Hepatic stellate cell (primary cell): Measurements from ENCODE around the gene PHOX2A.

ENCODE experiments used
- DNase-seq: peaks from one replicate; pipeline ENCODE4 v3.0.0; 2011; ENCODE audit warnings: low spot score

The PHOX2A gene

DNA sequence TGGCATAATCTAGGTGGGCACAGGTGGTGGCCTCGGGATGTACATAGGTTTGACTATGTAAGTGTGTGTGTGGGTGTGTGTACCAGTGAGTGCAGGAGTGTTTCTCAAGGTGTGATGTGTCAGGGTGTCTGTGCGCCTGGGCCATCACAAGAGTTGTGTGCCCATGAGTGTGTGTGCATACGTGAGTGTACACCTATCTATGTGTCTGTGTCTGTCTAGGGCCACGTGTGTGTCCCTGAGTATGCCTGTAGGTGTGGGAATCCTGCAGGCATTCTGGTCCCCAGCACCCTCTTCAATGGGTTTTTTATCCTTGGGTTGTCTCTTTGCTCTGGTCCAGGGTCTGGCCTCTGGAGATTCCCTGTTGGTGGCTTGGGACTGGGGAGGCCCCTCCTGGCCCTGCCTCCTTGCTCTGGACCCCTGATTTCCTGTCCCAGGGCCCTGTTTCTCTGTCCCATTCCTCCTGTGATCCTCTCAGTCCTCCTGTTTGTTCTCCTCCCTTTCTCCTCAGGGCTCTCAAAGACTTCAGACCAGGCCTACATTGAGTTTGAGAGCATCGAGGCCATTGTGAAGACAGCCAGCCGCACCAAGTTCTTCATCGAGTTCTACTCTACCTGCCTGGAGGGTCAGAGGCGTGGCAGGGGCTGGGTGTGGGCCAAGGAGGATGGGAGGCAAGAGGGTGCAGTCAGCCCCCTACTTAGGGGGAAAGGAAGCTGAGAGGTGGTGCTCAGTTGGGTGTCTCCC lies 10.0 kb downstream of the PHOX2A start:
- no peak for DNase-seq

DNA sequence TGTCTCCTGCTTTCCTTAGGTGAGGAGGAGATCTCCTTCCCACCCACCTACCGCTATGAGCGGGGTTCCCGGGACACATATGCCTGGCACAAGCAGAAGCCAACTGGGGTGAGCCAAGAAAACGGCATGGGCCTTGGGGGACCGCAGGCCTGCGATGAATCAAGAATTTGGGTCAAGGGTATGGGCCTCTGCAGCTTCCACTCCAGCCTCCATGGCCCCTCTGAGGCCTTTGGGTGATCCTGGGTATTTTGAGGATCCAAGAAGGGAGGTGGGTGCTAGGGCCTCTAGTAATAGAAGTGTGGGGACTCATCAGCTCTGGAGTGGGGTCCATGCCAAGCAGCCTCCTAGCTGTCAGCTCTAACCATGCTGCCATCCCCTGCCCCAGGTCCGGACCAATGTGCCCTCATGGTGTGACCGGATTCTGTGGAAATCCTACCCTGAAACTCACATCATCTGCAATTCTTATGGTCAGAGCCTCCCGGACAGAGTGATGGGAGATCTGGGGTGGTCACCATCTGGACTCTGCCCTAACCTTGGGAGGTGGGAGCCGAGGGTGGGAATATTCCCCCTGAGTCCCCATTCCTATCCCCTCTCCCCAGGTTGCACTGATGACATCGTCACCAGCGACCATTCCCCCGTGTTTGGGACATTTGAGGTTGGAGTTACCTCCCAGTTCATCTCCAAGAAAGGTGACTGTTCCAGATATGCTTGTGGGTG lies 10.8 kb downstream of the PHOX2A start:
- DNase-seq, result no peak

DNA sequence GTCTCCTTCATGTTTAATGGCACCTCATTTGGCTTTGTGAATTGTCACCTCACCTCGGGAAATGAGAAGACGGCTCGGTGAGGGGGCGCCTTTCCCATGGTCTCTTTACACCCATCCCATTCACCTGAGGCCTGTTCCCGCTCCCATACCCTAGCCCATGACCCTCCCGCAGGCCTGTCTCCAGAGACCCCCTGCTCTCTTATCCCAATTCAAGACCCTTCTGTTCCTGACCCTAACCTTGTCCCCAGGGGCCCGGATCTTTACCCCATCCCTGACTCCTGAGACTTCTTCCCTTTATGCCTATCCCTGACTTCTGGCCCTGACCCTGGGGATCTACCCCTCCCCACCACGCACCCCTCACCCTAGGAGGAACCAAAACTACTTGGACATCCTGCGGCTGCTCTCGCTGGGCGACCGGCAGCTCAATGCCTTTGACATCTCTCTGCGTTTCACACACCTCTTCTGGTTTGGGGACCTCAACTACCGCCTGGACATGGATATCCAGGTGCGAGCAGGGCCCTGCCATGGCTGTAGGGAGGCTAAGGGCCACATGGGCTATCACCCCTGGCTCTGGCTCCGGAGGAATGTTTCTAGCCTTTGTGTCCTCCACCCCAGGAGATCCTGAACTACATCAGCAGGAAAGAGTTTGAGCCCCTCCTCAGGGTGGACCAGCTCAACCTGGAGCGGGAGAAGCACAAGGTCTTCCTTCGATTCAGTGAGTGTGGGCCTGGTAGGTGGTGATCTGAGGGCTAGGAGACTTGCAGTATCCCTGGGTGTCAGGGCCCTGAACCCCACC lies 11.5 kb downstream of the PHOX2A start:
- no peak for DNase-seq

DNA sequence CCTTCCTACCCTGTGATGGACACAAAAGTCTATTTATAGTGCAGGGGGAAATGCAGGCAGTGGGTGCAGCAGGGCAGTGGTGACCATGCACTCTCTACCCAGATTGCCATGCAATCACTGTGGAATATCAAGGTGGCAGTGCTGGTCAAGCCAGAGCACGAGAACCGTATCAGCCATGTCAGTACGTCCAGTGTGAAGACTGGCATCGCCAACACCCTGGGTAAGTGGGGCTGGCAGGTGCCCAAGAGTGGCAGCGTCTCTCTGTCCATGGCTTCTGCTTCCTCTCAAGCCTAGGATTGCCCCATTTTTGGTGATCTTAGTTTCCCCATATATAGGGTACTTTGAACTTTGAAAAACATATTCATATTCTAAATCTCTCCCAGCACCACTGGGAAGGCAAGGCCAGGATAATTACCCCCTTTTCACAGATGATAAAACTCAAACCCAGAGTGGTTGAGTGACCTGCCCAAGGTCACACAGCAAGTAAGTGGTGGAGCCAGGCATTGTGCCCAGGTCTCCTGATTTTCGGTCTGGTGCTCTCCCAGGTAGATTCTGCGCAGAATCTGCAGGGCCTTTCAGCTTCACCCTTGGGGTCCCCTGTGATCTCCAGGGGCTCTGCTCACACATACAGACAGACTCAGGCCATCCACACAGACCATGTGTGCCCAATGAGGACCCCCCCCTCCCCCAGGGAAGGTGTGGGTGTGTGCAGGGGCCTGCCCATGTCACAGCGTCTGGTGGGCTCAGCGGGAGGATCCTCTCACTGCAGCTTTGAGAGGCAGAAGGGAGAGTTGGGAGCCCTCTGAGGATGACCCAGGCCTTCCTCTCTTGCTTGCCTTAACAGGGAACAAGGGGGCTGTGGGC lies 12.3 kb downstream of the PHOX2A start:
- DNase-seq, result no peak

DNA sequence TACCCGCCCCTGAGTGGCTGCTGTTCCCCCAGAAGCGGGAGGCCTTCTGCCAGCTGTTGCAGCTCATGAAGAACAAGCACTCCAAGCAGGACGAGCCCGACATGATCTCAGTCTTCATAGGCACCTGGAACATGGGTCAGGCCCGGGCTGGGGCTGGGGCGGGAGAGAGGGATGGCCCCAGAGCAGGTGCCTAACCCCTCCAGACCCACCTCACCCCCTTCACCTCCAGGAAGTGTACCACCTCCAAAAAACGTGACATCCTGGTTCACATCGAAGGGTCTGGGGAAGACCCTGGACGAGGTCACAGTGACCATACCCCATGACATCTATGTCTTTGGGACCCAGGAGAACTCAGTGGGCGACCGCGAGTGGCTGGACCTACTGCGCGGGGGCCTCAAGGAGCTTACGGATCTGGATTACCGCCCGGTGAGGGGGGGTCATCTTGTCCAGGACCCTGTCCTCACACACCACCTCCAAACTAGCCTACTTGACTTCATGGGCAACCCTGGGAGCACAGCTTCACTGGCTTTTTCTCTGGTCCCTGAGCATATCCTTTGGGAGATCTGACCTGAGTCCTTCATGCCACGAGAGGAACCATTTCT lies 13.1 kb downstream of the PHOX2A start:
- DNase-seq, result no peak

DNA sequence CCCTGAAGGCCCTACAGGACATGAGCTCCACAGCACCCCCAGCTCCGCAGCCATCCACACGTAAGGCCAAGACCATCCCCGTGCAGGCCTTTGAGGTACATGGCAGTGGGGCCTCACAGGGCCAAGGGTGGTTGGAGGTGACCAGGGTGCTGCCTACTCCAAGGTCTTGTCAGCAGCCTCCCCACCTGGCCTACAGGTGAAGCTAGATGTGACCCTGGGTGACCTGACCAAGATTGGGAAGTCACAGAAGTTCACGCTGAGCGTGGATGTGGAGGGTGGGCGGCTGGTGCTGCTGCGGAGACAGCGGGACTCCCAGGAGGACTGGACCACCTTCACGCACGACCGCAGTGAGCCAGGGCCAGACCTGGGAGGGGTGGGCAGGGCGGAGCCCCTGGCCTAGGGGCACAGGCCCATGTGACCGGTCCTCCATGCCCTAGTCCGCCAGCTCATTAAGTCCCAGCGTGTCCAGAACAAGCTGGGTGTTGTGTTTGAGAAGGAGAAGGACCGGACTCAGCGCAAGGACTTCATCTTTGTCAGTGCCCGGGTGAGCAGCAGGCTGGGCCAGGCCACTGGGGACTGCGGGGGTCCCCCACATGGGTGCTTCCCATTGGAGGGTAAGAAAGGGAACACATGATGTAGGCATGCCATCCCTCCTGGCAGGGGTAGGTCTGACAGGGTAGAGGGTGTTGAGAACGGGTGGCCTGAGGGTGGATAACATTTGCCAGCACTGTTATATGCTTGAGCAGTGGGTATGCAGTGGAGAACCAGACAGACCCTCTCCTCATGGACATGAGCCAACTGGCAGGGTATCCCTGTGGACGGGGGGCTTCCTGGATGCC lies 13.8 kb downstream of the PHOX2A start:
- no peak for DNase-seq

DNA sequence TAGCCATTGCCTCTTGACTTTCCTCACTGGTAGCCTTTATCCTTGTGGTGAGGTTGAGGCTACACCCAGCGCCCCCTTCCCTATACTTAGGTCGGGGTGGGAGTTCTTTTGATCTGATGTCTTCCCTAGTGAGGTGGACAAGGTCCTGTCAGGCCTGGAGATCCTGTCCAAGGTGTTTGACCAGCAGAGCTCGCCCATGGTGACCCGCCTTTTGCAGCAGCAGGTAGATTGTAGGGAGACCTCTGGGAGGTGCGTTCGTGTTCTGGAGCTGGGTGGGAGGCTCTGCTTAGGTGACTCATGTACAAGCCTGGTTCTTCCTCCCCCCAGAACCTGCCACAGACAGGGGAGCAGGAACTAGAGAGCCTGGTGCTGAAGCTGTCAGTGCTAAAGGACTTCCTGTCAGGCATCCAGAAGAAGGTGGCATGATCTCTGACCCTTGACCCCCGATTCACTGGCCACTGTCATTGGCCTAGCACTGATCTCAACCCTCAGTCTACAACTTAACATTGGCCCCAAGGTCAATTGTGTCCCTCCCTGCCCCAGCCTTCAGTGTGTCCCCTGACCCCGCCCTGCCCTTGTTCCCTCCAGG lies 14.5 kb downstream of the PHOX2A start:
- DNase-seq, result no peak

DNA sequence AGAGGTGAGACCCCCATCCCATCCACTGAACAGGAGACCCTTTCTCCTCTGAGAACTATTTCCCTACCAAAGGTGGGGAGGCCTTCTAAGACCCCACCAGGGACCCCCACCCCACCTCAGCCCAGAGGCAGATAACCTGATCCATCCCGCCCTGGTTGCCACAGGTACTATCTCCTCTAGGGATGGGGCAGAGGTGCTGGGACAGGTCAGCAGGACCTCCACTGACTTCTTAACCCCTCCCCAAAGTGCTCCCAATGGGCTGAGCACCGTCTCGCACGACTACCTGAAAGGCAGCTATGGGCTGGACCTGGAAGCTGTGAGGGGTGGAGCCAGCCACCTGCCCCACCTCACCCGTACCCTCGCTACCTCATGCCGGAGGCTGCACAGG lies 15.1 kb downstream of the PHOX2A start:
- DNase-seq, result no peak

DNA sequence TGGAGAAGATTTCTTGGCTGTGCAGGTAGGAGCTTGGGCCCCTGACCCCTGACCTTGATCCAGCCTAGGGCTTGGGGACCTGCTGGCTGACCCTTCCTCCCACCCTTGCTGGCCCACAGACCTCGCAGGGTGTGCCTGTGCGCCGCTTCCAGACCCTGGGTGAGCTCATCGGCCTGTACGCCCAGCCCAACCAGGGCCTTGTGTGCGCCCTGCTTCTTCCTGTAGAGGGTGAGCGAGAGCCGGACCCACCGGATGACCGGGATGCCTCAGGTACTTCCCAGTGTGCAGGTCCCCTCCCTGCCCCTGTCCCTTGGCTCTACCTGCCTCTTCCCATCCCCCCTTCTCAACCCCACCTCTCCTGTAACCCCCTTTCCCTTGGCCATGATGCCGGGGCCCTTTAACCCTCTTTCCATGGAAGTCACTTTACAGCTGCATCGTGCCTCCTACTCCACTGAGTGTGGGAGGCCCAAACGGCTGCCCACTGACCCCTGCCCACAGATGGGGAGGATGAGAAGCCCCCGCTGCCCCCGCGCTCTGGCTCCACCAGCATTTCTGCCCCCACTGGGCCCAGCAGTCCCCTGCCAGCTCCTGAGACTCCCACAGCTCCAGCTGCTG lies 15.6 kb downstream of the PHOX2A start:
- no peak for DNase-seq

DNA sequence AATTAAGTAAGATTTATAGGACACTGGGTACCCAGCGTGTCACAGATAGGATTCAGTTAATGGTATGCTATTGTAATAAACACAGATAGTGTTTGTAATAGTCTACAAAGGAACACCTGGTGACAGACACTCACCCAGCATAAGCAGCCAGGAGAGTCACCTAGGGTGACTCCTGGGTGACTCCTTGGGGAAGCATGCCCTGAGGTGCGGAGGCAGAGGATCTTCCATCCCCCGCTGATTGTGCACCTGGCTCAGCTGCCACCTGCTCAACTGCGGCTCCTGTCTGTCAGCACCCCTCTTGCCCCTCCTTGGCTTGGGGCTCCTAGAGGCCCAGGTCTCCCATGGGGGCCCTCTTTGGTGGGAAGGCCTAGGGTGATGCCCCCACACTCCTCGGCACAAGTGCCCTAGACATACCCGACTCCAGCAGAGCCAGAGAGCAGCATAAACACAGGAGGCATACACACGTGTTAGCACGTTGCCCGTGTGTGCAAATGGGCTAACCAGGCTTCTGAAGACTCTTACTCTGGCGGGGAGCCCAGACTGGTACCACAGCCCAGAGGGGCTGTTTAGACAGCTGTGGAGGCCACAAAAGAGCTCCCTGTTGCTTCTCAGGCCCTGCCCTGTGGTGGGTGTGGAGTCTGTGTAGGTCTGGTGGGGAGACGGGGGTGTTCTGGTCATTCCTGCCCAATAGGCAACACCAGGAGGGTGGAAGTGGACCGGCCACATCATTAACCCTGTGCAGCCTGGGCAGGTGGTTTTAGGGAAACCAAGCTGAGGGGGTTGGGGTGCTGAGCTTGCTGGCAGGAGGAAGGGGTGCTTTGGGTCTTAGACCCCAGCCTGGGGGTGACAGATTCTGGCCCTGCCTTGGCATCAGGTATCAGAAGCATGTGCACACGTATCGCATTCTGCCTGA lies 16.4 kb downstream of the PHOX2A start:
- no peak for DNase-seq

DNA sequence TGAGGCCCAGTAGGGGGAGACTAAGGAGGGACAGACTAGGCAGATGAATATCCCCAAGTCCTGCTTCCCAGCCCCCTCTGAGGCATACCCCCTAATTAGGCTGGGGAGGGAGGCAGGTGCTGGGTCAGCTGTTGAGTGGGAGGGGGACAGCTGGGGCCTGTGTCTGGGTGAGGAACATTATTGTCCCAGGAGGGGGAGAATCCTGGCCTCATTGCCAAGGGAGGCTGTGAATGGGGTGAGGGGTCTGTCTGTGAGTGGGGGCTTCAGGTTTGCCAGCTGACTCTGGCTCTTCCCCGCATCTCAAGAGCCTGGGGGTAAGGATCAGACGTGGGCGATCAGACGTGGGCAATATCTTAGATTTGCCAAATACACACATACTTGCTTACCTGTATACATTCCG lies 17.3 kb downstream of the PHOX2A start:
- DNase-seq, result no peak

DNA sequence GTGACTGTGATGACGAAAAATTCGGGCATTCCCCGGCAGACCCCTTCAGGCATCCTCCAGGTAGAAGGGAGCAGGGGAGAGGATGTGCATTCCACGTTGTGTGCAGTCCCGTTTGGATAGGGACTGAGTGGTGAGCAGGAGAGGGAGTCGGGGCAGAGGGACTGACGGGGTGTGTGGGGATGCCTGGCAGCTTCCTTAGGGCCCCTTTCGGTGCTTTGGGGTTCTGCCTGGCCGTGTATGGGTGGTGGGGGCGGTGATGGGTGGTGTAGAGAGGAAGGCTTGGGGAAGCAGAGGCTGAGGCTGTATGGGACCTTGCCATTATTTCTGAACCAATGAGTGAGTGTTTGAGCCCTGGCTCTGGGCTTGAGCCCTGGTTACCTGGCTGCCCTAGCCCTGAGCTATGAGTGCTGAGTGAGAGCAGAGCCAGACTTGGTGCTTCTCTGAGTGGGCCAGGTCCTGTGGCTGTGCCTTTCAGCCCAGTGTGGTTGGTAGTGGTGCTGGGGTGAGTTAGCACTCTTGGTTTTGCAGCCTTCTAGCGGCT lies 18.5 kb downstream of the PHOX2A start:
- DNase-seq, result no peak

DNA sequence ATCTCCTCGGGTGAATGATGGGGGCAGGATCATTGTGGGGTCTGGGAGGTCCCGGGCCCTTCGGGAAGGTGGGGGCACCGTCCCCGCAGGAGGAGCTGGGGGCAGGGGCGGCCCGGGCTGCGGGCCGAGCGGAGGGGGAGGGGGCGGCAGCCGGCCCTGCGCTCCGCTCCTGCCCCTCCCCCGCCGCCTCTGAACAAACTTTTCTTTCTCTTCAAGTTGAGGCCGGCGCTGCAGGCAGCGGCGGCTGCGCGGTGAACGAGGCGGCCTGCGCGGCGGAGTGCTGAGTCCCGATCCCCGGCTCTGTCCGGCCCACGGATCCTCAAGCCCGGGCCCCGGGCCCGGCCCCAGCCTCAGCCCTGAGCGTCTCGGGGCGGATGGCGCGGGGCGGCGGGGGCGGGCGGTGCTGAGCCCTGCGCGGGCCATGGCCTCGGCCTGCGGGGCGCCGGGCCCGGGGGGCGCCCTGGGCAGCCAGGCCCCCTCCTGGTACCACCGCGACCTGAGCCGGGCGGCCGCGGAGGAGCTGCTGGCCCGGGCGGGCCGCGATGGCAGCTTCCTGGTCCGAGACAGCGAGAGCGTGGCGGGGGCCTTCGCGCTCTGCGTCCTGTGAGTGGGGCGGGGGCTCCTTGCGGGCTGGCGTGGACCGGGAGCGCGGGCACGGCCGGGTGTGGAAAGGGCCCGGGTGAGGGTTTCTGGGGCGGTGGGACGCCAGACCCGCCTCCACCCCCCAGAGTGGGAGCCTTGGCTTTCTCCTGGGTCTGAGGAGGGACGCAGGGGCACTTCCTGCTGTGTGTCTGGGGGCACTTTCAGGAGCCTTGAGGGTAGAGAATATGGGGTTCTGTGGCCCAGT lies 19.2 kb downstream of the PHOX2A start, which contains the start of gene INPPL1:
TSS of gene INPPL1 (plus strand) at position 204 of the 847 bp plus-strand sequence. CDS start at position 422, 218 bp downstream.
- no peak for DNase-seq

DNA sequence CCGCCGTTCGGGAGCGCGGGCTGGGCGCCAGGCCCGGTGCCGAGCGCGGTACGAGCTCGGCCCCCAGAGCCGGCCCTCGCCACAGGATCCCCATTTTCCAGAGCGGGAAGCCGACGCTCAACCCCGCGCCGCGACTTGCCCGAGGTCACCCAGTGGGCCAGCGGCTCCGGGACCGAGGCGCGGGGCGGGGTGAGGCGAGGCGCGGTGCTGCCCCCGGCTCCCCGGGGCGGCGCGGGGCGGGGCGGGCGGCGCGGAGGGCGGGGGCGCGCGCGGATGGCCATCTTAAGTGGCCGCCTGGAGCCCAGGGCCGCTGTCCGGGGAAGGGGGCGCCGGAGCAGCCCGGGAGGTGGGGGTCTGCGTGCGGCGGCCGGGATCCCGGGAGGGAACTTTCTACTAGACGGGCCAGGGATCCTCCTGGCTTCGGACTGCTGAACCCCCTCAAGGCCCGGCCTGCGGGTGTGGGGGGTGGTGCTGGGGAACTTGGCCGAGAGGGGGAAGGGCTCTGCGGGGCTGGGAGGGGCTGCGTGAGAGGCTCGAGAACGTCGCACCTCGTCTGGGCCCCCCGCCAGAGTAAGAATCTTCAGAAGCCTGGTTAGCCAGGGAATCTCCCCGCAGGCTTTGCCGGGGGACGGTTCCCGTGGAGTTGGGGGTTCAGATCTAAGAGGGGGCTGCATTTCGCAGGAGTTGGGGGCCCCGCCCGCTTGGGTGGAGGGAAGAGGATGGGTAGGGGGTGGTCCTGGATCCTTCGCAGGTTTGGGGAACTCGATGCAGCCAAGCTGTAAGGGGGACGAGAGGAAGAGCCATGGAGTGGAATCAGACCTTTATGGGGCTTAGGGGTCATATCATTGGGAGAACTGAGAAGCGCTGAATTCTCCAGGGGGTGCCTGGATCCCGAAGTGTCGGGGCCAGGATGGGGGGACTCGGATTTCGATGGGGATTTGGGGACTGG lies 20.1 kb downstream of the PHOX2A start:
- DNase-seq, result peak; percentile 72

DNA sequence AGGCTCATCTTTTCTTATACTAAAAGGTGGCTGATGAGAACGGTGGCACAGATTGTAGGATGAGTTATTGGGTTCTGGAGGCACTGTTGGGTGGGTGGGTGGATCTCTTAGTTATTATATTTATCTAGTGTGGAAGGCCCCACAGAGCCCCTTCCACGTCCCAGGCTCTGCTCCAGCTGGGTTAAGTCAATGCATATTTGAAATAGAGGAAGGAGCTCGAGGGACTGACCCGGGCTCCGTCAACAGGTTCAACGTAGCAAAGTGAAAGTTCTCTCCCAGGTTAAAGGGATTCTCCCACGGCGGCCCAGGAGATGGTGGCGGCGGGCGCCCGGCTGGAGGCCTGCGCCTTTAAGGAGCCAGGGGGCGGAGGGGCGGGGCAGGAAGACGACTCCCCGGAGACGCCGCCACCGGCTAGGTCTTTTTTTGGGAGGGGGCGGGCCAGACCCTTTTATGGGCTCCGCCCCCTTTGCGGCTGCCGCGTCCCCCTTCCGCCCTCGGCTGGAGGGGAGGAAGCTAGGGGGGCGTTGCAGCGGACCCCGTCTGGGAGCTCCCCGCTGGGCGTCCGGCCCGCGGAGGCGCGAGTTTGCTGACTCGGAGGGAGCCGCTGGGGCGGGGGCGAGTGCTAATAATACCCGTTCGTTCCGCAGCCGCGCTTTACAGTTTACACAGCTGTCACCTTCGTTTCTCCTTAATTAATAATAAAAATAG lies 20.9 kb downstream of the PHOX2A start:
- DNase-seq, result peak; percentile 77
